ENCODE measurements around the gene BRINP1. TPM values are rescaled to one million over a fixed set of nuclear protein-coding genes. Genes with fewer than 3 reads are reported as not detected.

The BRINP1 gene
- total and polyA plus RNA-seq, 2 donors (not counting 1 experiment from before 2014, with no cell fraction given): not detected

DNA sequence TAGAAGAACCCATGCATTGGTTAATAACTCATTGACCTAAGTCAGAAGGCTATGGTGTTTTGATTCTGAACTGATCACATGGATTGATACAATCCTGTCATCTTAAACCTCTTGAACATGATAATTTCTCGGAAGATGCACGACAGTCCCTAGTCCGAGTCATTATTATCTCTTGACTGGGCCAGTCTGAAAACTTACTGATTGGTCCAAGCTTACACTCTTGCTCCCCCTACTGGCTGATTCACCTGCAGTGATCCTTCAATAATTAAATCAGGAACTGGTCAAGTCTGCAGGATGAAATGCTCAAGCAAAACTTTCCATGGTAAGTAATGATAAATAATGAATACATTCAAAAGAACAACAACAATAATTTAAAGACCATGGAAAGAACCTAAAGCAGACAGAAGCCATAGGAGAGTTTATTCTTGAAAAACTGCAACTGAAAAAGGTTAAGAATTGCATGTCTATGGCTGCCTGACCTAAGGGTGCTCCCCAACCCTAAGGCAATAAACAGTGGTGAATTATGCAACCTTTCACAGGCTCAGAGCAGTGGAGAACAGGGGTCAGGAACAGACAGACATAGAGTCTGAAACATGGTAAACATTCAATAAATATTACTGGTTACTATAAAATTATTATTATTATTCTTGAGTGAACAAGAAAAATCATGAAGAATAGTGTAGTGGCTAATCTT is 79.3 kb downstream of the BRINP1 start:
- no peak overlapping the region for H2AFZ ChIP-seq (ENCODE audit: insufficient read depth, low read depth, low read length, poor library complexity, severe bottlenecking)
- DNase-seq (peak; percentile 35), ATAC-seq (ENCODE audit: low read depth) (no peak)
- POLR2A ChIA-PET: no interaction called here
- no peak overlapping the region for H3K27ac ChIP-seq (ENCODE audit: low read length in 2 of 2)
- Mint-ChIP-seq H3K9me3 (ENCODE audit: insufficient read depth) (no peaks in the 10 kb centered on the region), H3K27me3 (peaks cover 6% of the 10 kb centered on the region), H3K4me1 (no peaks in the 10 kb centered on the region), H3K27ac (no peak overlapping the region), H3K4me3 (no peak overlapping the region)
- H3K27me3 ChIP-seq (replicated peaks in 1 of 4; ENCODE audit: control extremely low read depth in 1 of 4, control insufficient read depth in 3 of 4, insufficient read depth in 4 of 4, low read length in 3 of 4): no peaks in the 10 kb centered on the region
- TF ChIP-seq, protein P1, sequence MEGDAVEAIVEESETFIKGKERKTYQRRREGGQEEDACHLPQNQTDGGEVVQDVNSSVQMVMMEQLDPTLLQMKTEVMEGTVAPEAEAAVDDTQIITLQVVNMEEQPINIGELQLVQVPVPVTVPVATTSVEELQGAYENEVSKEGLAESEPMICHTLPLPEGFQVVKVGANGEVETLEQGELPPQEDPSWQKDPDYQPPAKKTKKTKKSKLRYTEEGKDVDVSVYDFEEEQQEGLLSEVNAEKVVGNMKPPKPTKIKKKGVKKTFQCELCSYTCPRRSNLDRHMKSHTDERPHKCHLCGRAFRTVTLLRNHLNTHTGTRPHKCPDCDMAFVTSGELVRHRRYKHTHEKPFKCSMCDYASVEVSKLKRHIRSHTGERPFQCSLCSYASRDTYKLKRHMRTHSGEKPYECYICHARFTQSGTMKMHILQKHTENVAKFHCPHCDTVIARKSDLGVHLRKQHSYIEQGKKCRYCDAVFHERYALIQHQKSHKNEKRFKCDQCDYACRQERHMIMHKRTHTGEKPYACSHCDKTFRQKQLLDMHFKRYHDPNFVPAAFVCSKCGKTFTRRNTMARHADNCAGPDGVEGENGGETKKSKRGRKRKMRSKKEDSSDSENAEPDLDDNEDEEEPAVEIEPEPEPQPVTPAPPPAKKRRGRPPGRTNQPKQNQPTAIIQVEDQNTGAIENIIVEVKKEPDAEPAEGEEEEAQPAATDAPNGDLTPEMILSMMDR (IDR thresholded peaks at IDR 0.05): peak; percentile 40
- TF ChIP-seq EZH2 (IDR thresholded peaks at IDR 0.05; ENCODE audit: borderline replicate concordance, insufficient read depth, low read depth, low read length, poor library complexity, severe bottlenecking): no peak
- no peak overlapping the region for H3K9ac ChIP-seq (ENCODE audit: low read length)
- no peak overlapping the region for H3K4me3 ChIP-seq (ENCODE audit: control extremely low read depth in 1 of 5, extremely low read depth in 1 of 5, insufficient read depth in 1 of 5, low read depth in 2 of 5, low read length in 4 of 5)
- WGBS (ENCODE audit: insufficient coverage): 25% methylated on average over 3 of the region's 3 CpGs
- H3K4me2 ChIP-seq (replicated peaks; ENCODE audit: low read depth, low read length, poor library complexity, severe bottlenecking): no peak overlapping the region
- H4K20me1 ChIP-seq (ENCODE audit: control insufficient read depth, insufficient read depth, low read length, poor library complexity, severe bottlenecking): no peaks in the 10 kb centered on the region
- H3K9me3 ChIP-seq (ENCODE audit: control extremely low read depth in 1 of 3, control insufficient read depth in 2 of 3, insufficient read depth in 1 of 3, low read length in 2 of 3): no peaks in the 10 kb centered on the region
- CTCF ChIA-PET: interaction anchor here (1.2 to 1.3 kb wide), 2 partner anchors 1507 to 1645 kb away, joined by 3 to 4 read pairs; no protein-coding TSS in a partner anchor
- no peaks in the 10 kb centered on the region for H3K36me3 ChIP-seq (replicated peaks in 1 of 2; ENCODE audit: control extremely low read depth in 1 of 2, control insufficient read depth in 1 of 2, extremely low read depth in 1 of 2, insufficient read depth in 2 of 2, low read length in 1 of 2)
- intact Hi-C loops (cut with micrococcal nuclease): no loop called here
- H3K4me1 ChIP-seq (ENCODE audit: control insufficient read depth in 2 of 2, insufficient read depth in 2 of 2, low read length in 2 of 2): no peaks in the 10 kb centered on the region
- no peaks in the 10 kb centered on the region for H3K79me2 ChIP-seq (ENCODE audit: control insufficient read depth, insufficient read depth, low read length)

DNA sequence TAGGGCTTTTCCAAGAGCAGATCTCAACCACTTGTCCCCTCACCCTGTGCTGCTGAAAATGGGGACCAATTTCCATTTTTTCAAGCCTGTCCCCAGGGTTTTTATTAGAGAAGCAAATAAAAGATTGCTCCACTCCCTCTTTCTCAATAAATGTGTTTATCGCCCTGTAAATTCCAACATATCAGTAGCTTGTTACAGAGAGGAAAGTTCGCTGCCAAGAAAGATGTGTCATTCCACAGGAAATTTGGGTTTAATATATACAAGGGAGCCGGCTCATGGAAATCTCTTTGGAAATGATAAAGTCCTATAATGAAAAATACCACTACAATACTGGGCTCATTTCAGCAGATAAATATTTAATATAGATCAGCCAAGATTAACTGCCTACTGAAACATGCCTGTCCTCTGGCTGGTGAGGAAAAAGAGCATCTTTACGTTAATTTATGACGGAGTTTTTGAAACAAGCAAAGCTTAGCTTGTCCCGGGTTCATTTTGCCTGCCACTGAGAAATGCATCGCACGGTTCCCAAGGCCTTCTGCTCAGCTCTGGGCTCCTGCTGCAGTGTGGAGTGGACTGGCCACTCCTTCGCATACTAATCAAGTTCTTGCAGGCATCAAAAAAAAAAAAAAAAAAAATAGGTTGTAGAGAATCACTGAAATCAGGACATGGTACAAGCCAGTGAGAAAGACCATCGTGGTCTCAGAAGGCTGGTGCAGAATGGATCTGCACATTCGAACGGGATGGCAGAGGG is 84.5 kb downstream of the BRINP1 start:
- DNase-seq: peak; percentile 3
- Histone ChIP-seq H3K9me3 (ENCODE audit: control extremely low read depth in 1 of 3, control insufficient read depth in 2 of 3, insufficient read depth in 1 of 3, low read length in 2 of 3) (no peaks in the 10 kb centered on the region), H3K36me3 (replicated peaks in 1 of 2; ENCODE audit: control extremely low read depth in 1 of 2, control insufficient read depth in 1 of 2, extremely low read depth in 1 of 2, insufficient read depth in 2 of 2, low read length in 1 of 2) (no peaks in the 10 kb centered on the region), H3K4me2 (replicated peaks; ENCODE audit: low read depth, low read length, poor library complexity, severe bottlenecking) (no peak overlapping the region), H3K4me1 (ENCODE audit: control insufficient read depth in 2 of 2, insufficient read depth in 2 of 2, low read length in 2 of 2) (no peaks in the 10 kb centered on the region), H3K4me3 (ENCODE audit: control extremely low read depth in 1 of 5, extremely low read depth in 1 of 5, insufficient read depth in 1 of 5, low read depth in 2 of 5, low read length in 4 of 5) (no peak overlapping the region), H2AFZ (ENCODE audit: insufficient read depth, low read depth, low read length, poor library complexity, severe bottlenecking) (no peak overlapping the region), H4K20me1 (ENCODE audit: control insufficient read depth, insufficient read depth, low read length, poor library complexity, severe bottlenecking) (no peaks in the 10 kb centered on the region), H3K9ac (ENCODE audit: low read length) (no peak overlapping the region), H3K27me3 (replicated peaks in 1 of 4; ENCODE audit: control extremely low read depth in 1 of 4, control insufficient read depth in 3 of 4, insufficient read depth in 4 of 4, low read length in 3 of 4) (peaks cover 0 to 3% (median 0%) of the 10 kb centered on the region in 4 experiments), H3K79me2 (ENCODE audit: control insufficient read depth, insufficient read depth, low read length) (no peaks in the 10 kb centered on the region), H3K27ac (ENCODE audit: low read length in 2 of 2) (no peak overlapping the region)
- Mint-ChIP-seq H3K4me3 (no peak overlapping the region), H3K4me1 (no peaks in the 10 kb centered on the region), H3K27me3 (peaks cover 21% of the 10 kb centered on the region), H3K9me3 (ENCODE audit: insufficient read depth) (no peaks in the 10 kb centered on the region), H3K27ac (no peak overlapping the region)
- POLR2A ChIA-PET: no interaction called here
- ATAC-seq (ENCODE audit: low read depth): no peak
- 92% methylated on average over 7 of the region's 12 CpGs for WGBS (ENCODE audit: insufficient coverage)
- intact Hi-C loops (cut with micrococcal nuclease): no loop called here
- no peak for TF ChIP-seq EZH2 (IDR thresholded peaks at IDR 0.05; ENCODE audit: borderline replicate concordance, insufficient read depth, low read depth, low read length, poor library complexity, severe bottlenecking)
- TF ChIP-seq, protein P1 (IDR thresholded peaks at IDR 0.05): no peak
- CTCF ChIA-PET: no interaction called here
